ENCODE results near the gene GPX3.

GPX3 gene

DNA sequence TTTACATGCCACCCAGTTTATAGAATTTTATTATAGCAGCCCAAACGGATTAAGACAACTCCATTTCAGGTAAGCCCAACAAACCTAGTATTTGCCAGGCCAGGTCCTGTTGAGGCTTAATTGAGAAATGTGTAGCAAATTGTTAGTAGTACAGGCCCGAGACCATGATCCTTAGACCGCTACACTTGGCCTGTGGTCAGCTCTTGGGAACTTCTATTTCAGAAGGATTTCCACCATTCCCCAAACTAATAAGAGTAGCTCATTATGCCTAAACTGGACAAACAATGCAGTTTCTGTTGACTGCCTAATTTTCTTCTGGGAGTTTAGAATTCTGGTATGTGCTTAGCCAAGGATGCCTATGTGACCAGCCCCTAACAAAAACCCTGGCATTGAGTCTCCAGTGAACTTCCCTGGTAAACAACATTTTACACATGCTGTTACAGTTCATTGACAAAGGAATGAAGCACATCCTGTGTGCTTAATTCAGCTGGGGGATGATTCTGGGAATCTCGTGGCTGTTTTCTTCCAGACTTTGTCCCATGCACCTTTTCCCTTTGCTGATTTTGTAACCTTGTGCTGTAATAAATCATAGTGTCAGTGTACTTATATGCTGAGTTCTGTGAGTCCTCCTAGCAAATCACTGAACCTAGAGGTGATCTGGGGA is 5.6 kb upstream of the GPX3 start:
- DNase-seq = no peak

DNA sequence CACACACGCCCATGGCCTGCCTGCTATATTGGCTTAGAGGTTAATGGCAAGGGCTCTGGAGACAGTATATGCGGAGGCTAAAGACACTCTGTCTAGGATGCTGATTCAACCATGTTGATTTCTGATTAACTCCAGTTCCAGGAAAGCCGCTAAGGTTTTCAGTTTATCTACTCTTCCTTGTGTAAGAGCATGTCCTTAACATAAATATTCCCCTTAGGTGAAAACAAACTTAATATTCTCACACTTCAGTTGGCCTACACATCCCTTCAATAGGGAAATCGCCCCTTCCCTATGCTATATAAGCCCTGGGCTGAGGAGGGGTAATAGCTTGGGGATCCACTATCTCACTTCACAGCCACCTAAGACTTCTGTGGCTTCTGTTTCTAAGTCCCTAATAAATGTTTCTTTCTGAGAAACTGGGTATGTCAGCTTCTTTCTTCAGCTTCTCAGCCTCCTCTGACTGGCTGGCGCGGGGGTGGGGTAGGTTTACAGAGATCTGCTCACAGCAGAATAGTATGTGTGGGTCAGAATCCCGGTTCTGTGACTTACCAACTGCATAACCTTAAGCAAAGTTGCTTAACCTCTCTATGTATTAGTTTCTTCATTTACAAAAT is 4.3 kb upstream of the GPX3 start:
- DNase-seq = no peak

DNA sequence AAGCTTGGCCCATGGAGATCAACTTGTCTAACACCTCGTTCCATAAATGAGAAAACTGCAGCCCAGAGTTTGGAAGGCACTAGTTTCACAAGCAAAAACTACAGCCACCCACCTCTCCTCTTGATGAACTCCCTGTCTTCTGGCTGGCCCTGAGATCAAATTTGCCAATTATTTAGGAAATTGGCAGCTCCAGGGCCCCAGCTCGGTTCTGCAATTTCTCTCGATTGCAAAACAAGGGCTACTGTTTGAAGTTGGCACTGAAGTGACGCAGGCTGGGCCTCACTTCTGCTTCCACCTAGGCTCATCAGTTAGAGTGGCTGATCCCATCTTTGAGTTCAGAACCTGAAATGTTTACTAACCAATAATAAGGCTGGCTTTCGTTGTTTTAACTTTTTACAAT is 3.7 kb upstream of the GPX3 start:
- DNase-seq = no peak

DNA sequence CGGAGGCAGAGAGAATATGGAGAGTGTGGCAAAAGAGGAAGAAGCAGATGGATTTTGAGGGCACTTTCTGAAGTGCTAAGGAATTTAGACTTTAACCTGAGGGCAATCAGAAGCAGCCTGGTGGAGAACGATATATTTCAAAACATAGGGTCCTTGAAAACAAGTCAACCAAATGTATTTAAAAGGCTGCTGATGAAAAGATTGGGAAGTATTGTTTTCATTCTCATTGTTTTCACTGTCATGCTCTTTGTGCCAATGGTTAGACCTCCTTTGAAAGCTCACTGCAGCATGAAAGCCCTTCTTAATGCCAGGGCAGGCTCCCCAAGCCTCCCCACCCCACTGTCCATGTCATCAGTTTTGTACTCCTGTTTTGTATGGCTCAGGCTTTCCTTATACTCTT is 2.5 kb upstream of the GPX3 start:
- DNase-seq = no peak

DNA sequence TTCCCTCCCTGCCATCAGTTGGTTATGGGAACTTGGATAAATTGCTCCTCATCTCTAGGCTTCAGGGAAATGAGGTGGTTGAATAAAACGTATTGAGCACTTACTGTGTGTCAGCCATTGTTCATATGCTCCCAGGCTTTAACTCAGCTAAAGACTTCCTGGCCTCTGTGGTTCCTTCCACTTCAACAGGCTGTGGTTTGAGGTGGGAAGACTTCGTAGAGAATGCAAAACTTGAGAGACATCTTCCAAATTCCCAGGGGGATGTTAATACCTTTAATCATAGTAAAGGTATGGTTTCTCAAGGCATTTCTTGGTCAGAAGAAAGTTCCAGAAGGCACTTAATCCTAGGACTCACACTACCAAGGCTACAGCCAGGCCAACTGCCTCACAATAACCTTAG is 1.5 kb upstream of the GPX3 start:
- no peak for DNase-seq

DNA sequence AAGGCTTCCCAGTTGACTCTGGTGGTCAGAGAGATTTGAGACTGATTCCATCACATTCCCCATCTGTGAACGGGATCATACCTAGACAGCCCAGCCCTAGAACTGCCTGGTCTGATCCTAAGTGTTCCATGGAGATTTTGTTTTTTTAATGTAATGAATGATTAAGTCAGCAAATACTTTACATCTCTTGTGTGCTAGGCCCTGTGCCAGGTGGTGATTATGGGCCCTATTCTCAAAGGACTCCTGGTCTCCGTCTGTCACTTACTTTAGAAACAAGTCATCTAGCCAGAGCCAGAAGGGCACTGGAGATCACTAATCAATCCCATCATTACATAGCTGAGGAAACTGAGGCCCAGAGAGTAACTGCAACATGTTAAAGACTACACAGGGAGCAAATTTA is 1.1 kb upstream of the GPX3 start:
- no peak for DNase-seq

DNA sequence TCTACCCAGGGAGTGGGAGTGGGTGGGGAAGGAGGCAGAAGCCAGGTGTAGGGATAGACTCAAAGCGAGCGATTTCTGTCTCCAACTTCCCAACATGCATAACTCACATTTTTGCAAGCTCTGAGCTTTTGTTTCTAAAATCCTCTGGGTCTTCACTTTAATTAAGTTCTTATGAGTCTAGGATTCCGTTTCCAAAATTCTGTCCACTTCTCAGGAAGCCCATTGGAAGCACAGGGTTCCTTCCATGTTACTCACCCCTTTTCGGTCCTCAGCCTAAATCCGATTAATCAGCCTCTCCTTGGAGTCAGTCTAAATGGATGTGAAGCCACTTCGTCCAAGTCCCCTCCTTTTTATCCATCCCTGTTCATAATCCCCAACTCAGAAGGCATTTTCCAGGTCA is 1.4 kb downstream of the GPX3 start:
- DNase-seq = no peak

DNA sequence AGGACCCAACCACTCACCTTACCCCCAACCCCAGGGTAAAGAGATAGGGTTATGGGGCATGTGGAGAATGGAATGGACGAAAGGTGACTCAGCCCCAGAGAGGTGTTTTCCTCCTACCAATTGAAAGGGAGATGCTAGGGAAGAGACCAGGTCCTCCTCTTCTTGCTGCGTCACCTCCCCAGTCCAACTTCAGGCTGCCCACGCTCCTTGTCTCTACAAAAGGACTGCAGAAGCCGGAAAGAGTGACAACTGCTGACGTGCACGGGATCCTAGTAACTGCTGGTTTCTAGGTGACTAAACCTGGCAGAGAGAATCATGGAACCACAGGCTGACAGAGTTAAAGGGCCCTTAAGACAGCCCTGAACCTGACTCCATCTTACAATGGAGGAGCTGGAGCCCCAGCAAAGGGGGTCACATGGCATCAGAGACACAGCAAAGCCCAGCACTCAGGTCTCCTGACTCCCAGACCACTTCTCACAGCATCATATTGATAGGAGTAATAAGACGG is 2.2 kb downstream of the GPX3 start:
- no peak for DNase-seq

DNA sequence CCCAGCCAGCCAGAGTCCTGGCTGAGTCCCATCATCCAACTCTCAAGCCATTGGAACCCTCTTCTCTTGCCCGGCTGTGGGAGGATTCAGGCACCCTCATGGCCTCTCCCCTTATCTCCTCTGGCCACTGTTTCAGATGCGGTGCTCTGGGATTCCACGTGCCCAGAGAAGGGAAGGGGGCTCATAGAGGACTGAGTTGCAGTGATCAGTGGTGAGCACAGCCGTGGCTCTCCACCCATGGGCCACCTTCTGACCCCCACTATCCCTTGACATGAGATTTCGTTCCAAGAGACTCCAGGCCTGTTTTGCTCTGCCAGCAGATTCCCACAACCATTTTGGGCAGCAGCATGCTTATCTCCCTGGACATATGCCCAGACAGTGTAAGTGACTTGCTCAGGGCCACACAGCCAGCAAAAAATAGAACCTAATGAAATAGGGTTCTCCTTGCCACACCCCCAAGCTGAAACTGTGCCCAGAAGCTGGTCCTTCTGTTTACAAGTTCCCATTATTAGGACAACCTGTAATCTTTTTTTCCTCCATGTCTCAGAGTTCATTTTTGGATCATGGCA is 2.7 kb downstream of the GPX3 start:
- no peak for DNase-seq

DNA sequence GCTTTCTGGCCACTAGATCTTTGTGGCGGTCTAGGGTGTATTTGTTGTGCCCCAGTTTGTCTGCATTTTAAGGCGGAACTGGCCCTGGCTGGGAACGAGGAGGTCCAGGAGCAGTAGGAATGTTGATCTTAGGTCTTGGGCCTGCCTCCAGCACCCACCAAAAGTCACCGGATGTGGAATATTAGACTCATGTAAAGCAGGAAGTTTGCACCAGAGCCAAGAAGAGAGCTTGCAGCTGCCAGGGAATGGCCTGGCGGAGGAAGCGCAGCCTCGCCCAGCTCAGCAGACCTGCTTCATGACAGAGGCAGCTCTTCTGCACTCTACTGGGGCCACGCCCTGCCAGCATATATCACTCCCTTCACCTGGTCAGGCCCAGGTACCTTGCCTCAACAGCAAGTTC is 3.3 kb downstream of the GPX3 start:
- DNase-seq = no peak

DNA sequence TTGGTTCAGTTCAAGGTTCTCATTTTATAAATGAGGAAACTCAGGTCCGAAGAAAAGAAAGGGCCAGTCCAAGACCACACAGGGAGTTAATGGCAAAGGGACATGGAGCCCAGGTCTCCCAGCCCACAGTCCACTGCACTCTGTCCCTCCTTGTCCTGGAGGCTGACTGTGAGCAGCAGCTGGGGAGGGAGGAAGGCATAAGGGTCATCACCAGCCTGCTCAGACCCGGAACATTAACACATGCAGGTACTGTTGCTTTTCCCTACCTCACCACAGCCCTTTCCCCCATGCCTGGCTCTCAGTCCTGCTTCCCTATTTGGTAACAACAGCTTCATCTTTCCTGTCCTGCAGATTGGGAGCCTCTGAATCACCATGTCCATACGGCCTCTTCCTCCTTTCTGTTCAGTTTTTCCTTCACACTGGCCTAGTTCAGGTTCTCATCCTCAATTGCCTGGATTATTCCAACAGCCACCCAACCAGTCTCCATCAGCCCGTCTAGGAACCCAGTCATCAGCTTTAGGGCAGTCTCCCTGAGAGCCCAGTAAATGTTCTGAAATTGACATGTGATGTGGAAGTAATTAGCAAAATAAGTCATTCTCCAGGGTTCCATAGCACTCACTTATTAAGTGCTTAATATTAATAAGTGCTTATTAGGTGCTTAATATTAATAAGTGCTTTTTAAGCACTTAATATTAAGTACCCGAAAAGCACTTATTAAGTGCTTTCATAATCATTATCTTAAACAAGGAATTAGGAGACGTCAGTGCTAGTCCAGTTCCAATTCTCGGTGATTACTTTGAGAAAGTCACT is 4.3 kb downstream of the GPX3 start:
- no peak for DNase-seq

DNA sequence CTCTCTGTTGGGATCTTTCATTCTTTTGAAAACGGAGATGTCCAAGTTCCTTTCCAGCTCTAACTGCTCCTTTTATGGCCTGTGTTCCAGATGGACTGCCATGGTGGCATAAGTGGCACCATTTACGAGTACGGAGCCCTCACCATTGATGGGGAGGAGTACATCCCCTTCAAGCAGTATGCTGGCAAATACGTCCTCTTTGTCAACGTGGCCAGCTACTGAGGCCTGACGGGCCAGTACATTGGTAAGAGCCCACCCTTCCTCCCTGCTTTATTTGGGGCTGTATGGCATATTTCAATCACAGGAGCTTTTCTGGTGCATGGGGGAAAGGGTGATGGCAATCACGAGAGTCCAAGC is 4.8 kb downstream of the GPX3 start:
- no peak for DNase-seq

DNA sequence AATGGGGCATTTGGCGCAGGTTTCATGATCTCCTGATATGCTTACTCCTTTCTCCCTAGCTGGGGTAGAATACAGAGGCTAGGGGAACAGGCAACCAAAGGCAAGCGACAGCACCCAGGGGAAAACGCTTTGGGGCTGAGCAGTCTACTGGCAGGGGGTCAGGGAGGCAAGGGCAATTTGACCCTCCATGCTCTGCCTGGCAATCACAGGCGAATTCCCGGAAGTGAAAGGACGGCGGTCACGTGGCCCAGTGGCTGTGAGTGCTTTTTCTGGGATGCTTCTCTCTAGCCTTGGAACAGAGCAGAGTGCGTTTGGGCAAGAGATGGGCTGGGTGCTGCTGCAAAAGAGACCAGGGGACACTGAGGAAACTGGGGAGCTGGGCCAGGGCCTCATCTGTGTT is 5.7 kb downstream of the GPX3 start:
- no peak for DNase-seq

DNA sequence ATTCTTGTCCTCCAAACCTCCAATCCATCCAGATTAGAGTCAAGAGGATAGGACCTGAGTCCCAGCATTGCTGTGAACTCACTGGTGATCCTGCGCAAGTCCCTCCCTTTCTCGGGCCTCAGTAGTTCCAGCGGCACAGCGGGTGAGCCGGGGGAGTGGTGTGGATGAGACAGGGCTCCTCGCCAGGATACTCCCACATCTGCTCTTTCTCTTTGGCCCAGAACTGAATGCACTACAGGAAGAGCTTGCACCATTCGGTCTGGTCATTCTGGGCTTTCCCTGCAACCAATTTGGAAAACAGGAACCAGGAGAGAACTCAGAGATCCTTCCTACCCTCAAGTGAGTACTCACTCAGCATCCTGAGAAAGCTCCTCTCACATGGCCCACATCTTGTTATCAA is 6.3 kb downstream of the GPX3 start:
- DNase-seq = no peak

DNA sequence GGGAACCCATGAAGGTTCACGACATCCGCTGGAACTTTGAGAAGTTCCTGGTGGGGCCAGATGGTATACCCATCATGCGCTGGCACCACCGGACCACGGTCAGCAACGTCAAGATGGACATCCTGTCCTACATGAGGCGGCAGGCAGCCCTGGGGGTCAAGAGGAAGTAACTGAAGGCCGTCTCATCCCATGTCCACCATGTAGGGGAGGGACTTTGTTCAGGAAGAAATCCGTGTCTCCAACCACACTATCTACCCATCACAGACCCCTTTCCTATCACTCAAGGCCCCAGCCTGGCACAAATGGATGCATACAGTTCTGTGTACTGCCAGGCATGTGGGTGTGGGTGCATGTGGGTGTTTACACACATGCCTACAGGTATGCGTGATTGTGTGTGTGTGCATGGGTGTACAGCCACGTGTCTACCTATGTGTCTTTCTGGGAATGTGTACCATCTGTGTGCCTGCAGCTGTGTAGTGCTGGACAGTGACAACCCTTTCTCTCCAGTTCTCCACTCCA is 7.6 kb downstream of the GPX3 start:
- no peak for DNase-seq

DNA sequence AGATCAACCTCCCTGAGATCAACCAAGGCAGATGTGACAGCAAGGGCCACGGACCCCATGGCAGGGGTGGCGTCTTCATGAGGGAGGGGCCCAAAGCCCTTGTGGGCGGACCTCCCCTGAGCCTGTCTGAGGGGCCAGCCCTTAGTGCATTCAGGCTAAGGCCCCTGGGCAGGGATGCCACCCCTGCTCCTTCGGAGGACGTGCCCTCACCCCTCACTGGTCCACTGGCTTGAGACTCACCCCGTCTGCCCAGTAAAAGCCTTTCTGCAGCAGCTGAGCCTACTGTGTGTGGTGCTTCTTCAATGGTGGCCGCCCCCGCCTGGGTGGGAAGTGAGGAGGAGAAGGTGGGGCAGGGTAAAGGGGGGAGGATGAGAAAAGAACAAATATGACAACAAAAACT is 8.3 kb downstream of the GPX3 start:
- no peak for DNase-seq

DNA sequence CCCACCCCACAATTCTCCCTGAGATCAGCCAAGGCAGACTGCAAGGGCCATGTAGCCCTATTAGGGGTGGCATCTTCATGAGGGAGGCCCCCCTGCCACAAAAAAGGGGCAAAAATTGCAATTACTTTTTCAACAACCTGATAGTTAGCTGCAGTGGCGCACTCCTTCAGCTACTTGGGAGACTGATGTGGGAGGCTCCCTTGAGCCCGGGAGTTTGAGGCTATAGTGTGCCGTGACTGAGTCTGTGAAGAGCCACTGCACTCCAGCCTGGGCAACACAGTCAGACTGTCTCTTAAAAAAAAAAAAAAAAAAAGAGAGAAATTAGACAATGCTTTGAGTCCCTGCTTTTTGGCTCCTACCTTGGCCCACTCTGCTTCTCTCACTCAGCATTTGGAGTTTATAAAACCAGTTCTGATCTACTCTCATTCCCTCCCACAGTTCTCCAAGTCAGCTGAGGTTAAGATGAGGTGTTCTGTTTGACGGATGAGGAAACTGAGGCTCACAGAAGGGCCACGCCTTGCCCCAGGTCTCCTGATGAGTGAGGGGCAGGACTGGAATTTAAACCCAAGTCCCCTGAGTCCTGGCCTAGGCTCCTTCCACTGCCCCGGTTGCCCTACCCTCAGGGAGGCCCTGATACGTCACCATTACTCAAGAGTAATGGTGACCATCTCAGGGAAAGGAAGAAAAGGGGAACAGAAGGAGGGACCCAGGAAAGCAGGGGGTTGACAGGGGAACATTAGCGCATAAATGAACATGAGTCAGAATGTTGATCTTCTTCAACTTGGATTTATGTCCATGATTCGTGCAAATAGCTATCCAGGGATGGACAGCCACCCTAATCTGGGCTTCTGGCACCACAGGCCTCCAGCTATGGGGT is 9.0 kb downstream of the GPX3 start:
- no peak for DNase-seq

DNA sequence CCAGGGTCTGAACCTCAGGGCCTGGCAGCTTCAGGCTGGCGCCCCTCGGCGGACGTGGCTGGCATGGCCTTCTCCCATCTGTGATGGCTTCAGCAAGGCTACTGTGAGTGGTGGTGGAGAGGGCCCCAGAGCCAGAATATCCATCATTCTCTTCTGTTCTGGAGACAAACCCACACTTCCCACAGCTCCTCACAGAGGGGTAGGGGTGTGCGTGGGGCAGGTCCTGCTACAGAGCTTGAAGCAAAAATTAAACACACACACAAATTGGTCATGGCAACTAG is 9.6 kb downstream of the GPX3 start:
- DNase-seq = no peak

DNA sequence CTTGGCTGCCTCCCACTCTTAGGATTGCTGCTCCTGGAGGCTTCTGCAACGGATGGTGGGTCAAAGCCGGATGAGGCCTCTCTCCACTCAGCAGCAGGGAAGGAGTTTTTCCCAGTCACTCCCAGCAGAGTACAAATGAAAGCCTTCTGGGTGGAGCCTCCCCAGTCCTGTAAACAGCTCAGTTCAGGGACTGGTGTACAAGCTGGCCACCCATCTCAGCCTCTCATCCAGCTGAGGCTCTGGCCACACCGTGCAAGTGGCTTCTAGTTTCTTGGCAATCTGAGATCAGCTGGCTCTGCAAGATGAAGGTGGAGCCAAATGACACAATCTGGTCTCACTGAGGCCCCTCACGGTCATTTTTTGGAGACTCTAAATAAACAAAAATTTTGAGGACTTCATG is 10.0 kb downstream of the GPX3 start:
- DNase-seq = no peak

DNA sequence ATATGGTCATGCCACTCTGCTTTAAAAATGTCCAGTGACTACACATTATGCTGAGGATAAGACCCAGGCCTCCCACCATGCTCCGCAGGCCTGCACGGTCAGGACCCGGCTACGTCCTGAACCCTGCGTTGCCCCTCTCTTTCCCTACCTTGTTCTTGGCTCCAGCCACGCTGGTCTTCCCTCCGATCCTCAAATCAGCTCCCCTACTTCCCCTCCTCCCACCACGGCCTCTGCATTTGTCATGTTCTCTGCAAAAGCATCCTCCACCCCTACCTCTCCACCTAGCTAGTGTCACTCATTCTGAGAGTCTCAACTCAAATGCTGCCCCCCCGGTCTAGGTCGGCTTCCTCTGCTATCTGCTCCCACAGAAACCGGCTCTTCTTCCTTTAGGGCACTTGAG is 11.2 kb downstream of the GPX3 start:
- DNase-seq = no peak

DNA sequence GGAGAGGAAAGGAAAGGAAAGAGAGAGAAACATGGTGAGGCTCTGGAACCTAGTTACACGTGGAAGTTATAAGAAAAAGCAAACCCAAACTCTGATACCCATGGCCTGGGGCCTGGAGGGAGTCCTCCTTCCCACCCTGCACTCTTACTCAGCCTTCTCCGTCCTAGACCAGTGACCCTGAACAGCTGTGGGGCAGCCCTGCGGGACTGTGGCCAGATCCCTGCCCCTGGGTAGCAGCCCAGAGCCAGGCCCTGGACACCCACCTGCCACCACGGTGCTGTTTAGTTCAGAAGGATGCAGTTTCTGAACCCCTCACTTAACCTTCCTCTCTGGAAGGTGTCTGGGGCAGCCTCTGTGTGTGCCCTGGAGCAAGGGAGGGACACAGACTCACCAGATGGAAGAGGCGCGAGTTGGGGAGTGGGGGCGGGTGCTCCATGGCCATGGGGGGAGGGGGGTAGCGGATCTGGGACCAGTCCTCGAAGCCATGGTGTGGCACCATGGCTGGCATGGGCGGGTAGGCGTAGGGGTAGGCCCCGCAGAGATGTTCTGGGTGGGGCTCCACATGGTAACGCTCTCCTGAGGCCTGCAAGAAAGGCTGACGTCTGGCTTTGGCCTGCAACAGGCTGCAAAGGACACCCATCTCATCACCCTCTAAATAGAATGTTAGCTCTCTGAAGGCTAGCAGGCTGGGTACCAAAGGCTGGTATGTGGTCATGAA is 13.0 kb downstream of the GPX3 start:
- DNase-seq = no peak
